ENCODE data around the gene AOAH.

Gene AOAH

DNA sequence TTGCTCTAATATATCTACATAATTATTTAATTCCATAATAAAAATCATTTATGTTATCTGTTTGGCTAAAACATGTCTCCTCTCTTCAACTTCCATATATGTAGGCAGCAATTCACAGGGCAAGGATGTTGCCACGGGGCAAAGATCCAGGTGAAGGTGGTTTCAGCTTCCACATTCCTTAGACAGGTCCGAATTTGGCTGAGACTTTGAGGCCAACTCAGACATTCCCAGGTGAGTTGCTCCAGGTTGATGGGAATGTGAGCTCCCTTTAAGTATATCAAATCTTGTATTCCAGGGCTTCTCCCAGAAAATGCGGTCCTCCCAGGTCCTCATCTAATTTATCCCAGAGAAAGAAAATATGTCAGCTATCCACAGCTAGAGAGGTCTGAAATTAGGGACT lies 15.1 kb upstream of the AOAH start:
- DNase-seq (ENCODE audit: low read depth), result no peak
- H3K4me3 ChIP-seq (replicated peaks; ENCODE audit: low read depth, low read length), result no peak overlapping the region
- TF ChIP-seq, protein P1, sequence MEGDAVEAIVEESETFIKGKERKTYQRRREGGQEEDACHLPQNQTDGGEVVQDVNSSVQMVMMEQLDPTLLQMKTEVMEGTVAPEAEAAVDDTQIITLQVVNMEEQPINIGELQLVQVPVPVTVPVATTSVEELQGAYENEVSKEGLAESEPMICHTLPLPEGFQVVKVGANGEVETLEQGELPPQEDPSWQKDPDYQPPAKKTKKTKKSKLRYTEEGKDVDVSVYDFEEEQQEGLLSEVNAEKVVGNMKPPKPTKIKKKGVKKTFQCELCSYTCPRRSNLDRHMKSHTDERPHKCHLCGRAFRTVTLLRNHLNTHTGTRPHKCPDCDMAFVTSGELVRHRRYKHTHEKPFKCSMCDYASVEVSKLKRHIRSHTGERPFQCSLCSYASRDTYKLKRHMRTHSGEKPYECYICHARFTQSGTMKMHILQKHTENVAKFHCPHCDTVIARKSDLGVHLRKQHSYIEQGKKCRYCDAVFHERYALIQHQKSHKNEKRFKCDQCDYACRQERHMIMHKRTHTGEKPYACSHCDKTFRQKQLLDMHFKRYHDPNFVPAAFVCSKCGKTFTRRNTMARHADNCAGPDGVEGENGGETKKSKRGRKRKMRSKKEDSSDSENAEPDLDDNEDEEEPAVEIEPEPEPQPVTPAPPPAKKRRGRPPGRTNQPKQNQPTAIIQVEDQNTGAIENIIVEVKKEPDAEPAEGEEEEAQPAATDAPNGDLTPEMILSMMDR (IDR thresholded peaks at IDR 0.05; ENCODE audit: low read length, missing control alignments), result no peak

DNA sequence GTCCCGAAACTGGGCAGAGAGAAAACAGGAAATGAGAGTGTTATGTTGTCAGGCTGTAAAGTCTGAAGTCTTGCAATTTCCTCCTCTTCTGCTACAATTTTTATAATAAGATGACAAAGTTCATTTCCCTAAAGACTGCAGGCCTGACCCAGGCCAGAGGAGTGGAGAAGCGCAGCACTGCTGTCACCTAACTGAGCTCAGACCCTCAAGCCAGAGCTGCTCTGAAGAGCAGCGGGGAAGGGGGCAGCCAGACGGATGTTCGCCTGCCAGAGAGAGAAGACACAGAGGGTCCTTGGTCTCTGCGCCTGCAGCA lies 12.6 kb upstream of the AOAH start:
- no peak for DNase-seq (ENCODE audit: low read depth)
- TF ChIP-seq, protein P1 (IDR thresholded peaks at IDR 0.05; ENCODE audit: low read length, missing control alignments), result no peak
- H3K4me3 ChIP-seq (replicated peaks; ENCODE audit: low read depth, low read length), result no peak overlapping the region

DNA sequence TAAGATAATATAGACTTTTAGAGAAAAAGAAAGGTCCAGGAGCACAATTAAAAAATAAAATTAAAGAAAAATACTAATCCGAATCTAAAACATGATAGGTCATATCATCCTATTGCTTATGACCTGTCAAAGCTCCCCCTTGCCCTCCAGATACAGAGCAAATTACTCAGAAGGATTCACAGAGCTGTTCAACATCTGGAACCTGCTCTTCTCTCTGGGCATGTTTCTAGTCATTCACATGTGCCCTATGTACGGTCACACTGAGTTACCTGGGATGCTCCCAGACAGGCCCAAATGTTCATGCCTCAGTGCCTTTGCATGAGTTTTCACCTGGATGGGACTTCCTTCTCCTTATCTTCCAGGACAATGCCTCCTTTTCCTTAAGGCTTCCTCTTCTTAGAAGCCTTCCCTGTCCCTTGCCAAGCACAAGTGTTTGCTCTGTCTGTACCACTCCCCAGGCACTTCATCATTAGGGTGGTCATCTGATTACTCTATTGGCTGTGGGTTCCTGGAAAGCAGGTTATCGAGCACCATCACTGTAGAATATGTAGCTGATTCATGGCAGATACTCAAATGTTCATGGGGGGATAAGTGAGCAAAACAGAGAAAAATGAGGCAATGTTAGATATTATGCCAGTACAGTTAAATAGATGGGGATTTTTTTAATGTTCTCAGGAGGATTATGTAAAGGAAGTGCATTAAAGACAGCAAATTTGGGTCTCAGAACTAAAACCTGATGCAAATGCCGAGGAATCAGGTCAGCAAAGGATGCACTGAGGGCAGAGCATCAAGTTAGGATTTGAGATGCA lies 12.0 kb upstream of the AOAH start:
- no peak overlapping the region for H3K4me3 ChIP-seq (replicated peaks; ENCODE audit: low read depth, low read length)
- TF ChIP-seq, protein P1 (IDR thresholded peaks at IDR 0.05; ENCODE audit: low read length, missing control alignments), result no peak
- DNase-seq (ENCODE audit: low read depth), result no peak

DNA sequence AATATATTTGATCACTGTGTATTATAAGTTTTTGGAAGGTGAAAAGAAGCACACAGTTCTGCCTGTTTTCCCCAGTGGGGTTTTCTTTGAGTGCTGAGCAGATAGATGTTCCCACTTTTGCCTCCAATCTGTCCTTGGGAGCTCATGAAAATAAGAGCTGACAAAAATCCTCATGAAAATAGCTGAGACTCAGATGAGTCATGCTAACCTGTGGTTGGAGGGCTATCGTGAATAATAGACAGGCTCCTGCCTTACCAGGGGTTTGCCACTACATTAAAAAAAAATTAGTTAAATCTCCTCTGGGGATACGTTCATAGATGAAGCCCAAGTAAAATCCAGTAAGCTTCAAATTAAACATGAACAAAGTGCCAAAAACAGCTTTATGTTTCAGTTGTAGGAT lies 10.9 kb upstream of the AOAH start:
- no peak for DNase-seq (ENCODE audit: low read depth)
- H3K4me3 ChIP-seq (replicated peaks; ENCODE audit: low read depth, low read length), result no peak overlapping the region
- TF ChIP-seq, protein P1 (IDR thresholded peaks at IDR 0.05; ENCODE audit: low read length, missing control alignments), result no peak

DNA sequence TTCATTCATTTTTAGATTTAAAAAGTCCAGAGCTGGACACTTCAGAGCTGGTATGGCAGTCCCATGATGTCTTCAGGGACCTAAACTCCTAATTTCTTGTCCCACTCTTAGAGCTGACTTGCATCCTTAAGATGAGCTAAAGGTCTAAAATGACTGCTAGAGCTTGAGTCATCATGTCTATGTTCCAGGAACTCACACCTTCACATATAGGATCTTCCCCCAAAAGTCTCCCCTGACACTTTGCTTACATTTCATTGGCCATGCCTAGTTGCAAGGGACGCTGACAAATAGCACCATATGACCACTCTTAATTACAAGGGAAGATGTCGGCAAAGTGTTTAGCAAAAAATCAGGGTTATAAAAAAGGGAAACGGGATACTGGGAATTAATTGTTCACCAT lies 10.4 kb upstream of the AOAH start:
- TF ChIP-seq, protein P1 (IDR thresholded peaks at IDR 0.05; ENCODE audit: low read length, missing control alignments), result no peak
- DNase-seq (ENCODE audit: low read depth), result no peak
- H3K4me3 ChIP-seq (replicated peaks; ENCODE audit: low read depth, low read length), result no peak overlapping the region

DNA sequence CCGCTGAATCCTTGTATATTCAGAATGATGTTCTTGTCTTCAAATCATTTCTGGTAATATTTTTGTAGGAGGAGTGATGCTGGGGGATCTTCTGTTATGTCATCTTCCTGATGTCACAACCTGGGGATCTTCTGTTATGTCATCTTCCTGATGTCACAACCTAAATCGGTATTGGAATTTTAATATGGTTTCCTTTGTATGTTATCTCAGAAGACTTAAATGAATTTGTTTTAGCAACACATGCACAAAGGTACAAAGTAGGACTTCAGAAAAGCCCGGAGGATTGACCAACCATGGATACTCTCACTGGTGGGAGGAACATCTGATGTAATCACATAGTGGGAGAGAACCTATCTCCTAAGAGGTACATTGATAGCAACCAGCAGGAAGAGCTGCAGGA lies 9.1 kb upstream of the AOAH start:
- no peak for DNase-seq (ENCODE audit: low read depth)

More for the DNA sequence above, 9.1 kb upstream of the AOAH start:
- TF ChIP-seq, protein P1 (IDR thresholded peaks at IDR 0.05; ENCODE audit: low read length, missing control alignments), result no peak
- H3K4me3 ChIP-seq (replicated peaks; ENCODE audit: low read depth, low read length), result no peak overlapping the region
